Measurements from ENCODE around the gene TBC1D28.
"Not testable (repeated sequence)": the region's sequence is repeated elsewhere in the genome, so short reads cannot be mapped to it uniquely, and the experiment has no call there.

The TBC1D28 gene

DNA sequence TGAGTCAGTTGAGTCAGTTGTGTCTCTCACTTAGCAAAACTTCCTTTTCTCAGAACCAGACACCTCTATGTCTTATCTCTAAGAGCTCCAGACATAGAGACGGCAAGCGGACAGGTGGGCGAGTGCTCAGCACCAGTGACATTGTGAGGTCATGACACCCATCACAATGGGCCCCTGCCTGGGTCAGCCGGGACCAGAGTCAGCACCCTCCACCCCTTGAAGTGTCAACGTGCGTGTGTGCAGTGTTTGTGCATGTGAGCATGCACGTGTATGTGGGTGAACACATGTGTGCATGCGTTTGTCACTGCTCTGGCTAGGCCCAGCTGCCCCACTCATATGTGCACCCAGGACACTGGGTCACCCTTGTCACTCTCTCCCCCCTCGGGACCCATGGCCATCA lies at the start of gene TBC1D28:
Gene TBC1D28, minus strand, starts transcription at position 101 of the 400 bp plus-strand sequence. CDS start 3,039 bp downstream, outside the sequence.
- DNase-seq: not testable (repeated sequence)

DNA sequence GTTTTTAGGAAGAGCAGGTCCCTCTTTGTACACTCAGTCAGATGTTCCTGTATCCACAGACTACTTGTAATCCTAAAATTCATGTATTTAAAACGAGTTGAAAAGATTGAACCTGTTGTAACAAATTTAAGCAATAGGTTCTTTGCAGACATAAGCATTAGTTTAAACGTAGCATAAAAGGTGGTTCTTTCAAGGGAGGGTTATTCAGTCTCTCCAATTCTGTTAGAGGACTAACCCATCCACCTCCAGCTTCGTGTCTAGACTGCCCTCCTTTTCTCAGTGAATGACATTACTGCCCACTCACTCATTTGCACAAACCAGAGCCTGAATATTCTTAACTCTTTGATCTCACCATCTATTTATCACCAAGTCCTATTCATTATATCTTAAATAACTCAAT lies 38.5 kb upstream of the TBC1D28 start:
- peak; percentile 1 for DNase-seq

DNA sequence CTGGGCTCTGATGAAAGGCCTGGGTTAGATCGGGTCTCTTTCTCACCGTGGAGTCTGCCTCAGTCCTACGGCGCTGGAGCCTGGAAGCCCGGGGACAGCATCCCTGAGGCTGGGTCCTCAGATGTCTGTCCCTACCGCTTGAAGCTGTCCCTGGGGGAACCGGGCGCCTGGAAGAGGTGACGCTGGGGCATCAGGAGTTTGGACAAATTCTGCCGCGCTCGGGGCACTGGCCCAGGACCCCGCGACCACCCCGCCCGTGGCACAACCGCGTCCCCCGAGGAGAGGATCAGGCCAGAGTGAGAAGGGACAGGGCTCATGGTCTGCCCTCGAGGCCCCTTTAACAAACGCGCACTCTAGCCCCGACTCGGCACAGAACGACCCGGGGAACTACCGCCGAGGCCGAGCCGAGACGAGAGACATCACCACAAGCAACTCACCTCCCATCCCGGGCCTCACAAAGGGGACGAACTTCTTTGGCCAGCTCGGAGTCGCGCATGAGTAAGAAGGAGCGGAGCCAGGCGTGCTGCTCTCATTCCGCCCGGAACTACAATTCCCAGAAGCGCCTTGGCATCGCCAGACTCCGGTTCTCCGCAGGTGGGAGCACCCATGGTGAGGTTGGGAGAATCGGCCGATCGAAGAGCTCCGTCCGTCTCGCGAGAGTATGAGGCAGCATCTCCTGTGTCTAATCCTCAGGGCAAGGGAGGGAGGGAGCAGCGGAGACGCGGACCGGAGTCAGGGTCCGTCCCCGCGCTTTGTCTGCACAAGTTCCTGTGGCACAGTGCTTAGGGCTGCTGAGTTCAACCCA lies 37.8 kb upstream of the TBC1D28 start, which contains the start of gene FOXO3B:
Gene FOXO3B, minus strand, starts transcription at position 548 of the 805 bp plus-strand sequence. CDS start 663 bp downstream, outside the sequence.
- DNase-seq: peak; percentile 97

DNA sequence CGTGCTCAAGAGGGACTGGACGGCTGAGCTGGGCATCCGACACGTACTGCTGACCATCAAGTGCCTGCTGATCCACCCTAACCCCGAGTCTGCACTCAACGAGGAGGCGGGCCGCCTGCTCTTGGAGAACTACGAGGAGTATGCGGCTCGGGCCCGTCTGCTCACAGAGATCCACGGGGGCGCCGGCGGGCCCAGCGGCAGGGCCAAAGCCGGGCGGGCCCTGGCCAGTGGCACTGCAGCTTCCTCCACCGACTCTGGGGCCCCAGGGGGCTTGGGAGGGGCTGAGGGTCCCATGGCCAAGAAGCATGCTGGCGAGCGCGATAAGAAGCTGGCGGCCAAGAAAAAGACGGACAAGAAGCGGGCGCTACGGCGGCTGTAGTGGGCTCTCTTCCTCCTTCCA lies 33.2 kb upstream of the TBC1D28 start:
- not testable (repeated sequence) for DNase-seq

DNA sequence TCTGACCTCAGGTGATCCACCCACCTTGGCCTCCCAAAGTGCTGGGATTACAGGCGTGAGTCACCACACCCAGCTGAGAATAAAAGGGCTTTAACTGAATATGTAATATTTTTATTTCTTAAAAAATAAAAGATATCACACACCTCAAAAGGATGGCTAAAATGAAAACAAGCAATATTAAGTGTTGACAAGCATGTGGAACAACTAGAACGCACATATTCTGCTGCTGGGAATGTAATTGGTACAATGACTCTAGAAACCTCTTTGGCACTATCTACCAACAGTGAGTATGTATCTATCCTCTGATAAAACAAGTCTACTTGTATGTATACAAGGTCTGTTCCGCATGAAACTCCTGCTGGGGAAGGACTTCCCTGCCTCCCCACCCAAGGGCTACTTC lies 32.7 kb upstream of the TBC1D28 start:
- not testable (repeated sequence) for DNase-seq

DNA sequence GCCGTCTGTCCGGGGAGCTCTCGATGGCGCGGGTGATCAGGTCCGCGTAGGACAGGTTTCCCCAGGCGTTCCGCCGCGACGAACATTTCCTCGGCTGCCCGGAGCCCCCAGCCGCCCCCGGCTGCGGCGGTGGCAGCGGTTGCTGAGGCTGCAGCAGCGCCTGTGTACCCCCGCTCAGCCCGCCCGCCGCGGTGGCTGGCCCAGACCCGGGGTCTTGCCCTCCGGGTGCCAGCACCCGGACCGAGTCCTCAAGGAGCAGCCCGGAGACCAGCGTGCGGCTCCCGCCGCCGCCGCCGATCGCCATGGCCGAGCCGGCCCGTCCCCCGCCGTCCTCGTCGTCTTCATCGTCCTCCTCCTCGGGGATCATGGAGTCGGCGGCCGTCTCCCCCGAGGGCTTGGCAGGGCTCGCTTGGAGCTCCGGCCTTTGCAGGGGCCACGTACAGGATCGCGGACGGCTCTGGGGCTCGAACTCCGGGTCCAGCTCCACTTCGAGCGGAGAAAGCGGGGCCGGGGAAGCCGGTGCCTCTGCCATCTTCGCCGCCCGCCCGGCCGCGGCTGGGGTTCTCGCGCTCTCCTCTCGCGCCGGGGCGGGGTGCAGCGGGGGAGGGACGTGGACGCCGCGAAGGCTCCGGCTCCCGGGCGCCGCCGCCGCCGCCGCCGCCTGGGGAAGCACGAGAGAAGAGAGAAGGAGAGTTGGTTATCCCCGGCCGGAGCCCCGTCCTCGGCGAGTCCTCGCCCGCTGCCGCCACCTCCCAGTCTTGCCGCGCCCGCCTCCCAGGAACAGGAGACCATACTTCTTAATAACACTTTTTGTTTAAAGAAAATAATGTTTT lies 28.4 kb upstream of the TBC1D28 start:
- DNase-seq: not testable (repeated sequence)

DNA sequence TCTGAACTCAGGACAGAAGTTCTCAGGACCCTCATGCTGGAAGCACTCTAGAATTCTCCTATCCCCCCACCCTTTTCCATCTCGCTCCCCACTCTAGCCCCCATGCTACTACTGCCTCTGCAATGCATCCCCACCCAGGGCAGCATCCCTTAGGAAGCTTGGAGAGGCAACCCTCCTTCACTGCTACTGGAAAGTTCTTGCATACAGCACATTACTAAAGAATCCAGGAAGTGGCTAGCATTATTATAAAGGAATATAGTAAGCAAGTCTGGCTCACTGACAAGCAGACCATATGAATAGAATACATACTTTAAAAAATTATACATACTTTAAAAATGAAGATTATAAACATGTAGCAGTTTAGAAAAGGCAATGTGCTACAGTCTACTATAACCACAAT lies 24.4 kb upstream of the TBC1D28 start:
- not testable (repeated sequence) for DNase-seq

DNA sequence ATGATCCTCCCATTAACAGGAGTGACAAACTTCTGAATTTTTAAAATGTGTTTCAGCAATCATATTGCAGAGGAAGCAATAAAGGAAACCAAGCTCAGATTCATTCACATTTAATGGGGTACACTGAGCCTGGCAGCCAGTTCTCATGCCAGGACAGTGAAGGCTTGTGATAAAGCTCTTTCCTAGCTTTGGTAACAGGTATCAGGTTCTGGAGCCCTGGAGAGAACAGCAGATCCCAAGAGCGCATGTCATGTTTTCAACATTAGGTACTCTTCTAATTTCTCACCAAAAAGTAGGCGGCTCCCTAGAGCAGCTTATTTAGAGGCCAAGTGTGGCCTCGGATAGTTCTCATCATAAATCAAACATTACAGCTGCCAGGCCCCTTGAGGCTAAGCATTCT lies 23.3 kb upstream of the TBC1D28 start:
- DNase-seq: not testable (repeated sequence)

DNA sequence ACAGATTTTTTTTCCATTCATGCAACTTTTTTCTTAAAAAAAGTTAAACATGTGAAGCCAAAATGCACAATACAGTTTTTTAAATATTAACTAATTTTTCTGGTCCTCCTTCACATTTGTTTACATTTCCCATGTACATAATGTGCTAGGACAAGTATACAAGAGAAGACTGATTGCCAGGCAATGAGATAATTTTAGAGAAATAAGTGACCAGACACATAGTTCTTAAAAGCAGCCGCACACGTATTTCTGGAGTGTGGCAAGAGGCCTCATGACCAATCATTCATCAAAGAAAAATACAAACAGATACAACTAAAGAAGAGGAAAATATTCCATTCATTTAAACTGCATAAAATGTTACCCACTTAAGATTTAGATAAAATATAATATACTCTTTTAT lies 22.1 kb upstream of the TBC1D28 start:
- DNase-seq: not testable (repeated sequence)

DNA sequence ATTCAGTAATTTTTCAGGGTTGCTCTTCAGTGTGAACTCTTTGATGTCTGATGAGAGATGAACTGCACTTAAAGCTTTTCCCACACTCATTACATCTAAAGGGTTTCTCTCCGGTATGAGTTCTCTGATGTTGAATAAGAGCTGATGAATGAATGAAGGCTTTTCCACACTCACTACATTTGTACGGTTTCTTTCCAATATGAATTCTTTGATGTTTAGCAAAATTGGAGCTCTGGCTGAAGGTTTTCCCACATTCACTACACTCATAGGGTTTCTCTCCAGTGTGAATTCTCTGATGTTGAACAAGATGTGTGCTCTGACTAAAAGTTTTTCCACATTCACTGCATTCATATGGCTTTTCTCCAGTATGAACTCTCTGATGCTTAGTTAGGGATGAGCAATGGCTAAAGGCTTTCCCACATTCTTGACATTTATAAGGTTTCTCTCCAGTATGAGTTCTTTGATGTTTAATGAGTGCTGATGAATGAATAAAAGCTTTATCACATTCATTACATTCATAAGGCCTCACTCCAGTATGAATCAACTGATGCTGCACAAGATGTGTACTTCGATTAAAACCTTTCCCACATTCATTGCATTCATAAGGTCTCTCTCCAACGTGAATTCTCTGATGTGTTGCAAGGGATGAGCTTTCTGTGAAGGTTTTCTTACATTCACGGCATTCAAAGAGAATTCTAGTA lies 17.9 kb upstream of the TBC1D28 start:
- DNase-seq: not testable (repeated sequence)

DNA sequence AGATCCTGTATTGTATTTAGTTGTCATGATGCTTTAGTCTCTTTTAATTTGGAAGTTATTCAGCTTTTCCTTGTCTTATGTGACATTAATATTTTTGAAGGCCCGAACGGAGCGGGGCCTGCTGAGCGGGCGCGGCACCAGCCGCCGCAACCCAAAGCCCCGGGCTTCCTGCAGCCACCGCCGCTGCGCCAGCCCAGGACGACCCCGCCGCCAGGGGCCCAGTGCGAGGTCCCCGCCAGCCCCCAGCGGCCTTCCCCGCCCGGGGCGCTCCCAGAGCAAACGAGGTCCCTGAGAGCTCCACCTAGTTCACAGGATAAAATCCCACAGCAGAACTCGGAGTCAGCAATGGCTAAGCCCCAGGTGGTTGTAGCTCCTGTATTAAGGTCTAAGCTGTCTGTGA lies 5.9 kb upstream of the TBC1D28 start:
- DNase-seq: not testable (repeated sequence)

DNA sequence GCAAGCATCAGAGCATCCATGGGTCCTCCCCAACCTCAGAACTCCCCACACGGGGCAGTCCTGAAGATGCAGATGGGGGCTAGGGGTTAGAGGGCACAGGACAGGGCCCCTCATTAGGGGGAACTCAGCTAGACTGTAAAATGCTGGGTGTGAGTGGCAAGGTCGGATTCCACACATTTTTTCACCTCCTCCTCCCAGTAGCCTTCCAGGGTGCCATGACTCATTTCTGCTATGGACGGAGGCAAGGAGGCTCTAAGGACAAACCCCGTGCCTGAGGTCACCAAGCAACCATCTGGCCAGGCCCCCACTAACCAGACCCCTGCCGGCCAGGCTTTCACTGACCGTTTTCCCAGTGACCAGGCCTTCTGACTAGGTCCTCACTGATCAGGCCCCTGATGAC lies 1.1 kb downstream of the TBC1D28 start:
- DNase-seq: not testable (repeated sequence)

DNA sequence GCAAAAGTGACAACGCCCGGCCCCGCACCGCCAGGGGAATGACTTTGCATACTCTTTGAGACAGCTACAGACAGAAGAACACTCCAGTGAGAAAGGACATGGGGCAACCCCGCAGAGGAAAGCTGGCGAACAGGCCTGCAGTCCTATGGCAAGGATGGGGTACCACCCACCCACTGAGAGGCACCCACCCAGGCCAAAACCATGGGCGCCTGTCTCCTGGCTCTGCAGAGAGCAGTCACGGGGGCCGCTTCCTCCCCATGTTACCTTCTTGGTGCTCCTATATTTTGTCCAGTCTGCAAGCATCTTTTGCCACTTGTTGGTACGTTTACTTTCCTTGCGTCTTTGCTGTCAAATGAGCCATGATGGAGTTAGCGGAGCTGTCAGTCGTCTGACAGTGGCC lies 5.8 kb downstream of the TBC1D28 start:
- not testable (repeated sequence) for DNase-seq

DNA sequence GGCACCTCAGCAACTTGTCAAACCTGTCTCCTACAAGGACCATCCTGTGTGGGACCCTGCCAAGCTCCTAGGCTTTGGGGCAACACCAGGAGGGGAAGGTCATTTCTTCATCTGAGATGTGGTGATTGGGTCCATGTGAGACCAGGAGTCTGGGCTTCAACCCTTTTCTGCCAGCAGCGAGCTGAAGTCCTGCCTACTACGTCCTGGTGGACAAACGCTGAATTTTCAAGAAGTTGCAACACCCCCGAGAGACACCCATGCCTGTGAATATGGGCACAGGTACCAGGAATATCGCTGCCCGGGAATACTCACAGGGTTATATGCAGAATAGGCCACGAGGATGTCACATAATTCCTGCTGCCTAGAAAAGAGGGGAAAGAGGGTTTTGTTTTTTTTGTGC lies 8.0 kb downstream of the TBC1D28 start:
- not testable (repeated sequence) for DNase-seq

DNA sequence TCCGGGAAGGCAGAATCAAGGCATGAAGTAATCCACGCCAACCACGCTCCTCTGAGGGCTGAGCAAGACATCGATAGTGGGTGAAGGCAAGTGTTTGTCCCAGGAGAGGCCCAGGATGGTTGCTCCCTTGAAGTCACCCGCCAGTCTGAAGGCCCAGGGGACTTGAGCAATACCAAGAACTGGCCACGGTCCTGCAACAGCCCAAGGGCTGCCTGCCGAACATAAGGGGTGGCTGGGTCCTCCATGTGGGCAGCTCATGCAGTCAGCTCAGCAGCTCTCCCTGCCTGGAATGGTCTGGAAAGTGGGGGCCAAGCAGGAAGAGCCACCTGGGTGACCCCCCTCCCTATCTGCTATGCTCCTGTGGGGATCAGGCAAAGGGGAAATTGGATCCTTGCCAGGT lies 8.4 kb downstream of the TBC1D28 start:
- DNase-seq: not testable (repeated sequence)

DNA sequence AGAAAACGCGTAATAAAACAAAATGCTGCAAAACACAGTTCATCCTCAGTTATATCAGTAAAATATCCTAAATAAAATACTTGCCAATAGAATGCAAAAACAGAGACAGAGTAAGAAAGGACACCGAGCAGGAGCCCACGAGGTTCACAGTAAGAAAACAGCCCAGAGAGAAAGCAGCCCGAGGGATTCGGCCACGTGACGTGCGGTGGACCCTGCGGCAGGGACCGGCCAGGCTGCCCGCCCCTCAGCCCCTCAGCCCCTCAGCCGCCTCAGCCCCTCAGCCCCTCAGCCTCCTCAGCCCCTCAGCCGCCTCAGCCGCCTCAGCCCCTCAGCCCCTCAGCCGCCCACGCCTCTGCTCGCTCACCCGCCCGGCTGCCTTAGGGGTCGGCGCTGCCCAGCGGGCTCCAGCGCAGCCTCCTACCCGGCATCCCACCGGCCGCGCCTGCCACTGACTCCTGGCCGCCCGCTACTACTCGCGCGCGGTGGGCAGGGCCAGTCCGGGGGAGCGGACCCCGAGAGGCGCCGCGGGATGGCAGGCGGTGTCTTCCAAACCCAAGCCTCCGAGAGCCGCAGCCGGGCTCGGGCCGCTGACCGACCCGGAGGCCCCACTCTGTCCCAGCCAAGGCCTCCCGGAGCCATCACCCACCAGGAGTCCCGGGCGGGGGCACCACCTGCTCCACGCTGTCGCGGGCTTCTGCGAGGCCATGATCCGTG lies 9.5 kb downstream of the TBC1D28 start:
- DNase-seq: not testable (repeated sequence)

DNA sequence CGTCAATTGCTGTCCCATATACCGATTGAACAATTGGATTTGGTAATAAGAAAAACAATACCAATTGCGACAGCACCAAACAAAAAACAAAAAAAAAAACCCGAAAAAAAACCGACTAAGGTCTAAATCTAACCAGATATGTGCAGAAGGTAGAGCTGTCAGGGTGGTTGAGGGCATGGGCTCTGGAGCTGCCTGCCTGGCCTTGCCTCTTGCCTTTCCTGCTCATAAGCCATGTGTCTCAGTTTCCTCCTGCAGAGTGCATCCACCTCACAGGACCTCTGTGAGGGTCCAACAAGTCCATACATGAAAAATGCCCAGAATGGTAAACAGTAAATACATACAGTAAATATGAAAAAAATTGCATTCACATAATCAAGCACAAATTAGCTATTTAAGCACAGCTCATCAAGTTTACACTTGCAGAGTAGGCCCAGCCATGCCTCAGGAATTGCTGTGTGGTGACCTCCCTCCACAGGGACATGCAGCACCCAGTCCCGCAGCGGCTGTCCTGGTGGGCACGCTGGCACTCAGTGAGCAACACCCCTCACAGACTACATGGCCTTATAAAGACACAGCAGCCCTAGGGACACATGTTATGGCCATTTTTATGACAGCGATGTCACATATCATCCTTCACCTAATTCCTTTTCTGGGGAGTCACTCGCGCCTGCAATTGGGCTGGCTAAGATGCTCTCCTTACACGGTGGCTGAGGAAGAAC lies 17.9 kb downstream of the TBC1D28 start:
- DNase-seq: no peak

DNA sequence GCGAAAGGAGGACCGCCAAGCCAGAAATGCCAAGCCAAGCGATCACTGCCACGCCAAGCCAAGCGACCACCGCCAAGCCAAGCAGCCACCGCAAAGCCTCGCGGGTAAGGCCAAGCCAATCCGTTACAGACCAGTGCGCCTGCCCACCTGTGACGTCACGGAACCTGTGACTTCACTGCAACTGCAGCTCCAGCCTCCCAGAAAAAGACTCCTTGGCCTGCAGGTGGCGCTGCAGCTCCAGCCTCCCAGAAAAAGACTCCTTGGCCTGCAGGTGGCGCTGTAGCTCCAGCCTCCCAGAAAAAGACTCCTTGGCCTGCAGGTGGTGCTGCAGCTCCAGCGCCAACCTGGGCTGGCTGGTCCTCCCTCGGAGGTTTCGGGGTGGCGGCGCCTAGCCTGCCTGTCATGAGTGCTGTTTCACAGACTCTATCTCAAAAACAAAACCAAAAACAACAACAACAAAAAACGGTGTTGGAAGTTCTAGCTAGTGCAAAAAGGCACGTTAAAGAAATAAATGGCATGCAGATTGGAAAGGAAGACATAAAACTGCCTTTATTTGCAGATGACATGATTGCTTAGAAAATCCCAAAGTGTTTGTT lies 18.6 kb downstream of the TBC1D28 start:
- peak; percentile 56 for DNase-seq

DNA sequence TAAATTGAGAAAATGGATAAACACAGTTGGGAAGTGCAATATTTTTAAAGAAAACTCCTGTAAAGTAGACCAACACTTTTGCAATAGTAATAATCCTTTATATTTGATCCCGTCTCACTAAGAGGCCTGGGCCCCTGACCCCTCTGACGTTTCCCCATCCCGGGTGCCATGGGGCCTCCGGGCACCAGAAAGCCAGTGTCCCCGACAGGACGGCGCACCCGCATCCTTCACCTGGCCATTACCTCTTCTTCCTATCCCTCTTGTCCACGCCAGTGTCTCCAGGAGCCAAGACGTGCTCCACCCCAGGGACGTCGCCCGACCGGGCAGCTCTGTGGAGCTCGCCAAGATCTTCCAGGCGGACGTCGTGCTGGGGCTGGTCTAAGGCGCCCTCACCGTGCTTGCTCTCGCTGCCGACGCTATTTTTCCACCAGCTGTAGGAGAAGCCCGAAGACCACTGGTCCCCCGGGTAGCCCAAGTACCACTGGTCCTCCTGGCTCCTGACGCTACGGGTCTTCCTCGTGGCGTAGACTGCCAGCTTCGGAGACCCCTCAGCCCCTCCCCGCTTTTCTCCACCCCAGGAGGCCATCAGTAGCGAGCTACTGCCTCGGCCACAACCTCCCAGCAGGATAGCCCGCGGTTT lies 19.2 kb downstream of the TBC1D28 start:
- not testable (repeated sequence) for DNase-seq

DNA sequence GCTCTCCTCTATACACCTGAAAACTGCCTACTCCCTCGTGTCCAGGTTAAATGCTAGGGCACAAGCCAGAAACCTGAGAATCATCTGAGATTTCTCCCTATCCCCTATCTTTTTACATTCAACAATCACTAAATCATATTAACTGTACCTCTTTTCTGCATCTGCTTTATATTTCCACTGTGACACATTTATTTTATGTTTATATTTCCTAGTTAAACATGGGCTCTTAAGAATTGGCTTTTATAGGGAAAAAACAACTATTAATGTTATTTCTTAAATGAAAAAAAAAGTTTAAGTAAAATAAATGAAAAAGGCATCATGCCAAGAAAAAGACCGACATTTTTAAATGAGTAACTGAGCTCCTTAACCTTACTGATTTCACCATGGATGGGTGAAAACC lies 26.6 kb downstream of the TBC1D28 start:
- DNase-seq: not testable (repeated sequence)

DNA sequence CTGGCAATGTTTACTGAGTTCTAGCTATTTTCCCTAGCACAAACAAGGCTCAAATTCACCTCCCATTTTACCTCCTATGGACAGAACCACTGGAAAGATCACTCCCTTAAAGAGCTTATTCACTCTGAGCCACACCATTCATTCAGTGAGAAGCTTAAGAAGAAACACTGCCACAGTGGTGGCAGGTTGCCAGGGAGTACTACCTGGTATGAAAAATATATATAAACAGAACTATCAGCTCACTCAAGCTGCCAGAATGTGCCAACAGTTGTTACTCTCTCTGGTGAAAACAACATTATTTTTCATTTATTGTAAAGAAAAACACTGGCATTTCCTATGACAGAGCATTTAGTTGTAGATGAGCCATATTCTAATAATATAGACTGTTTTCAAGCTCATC lies 31.2 kb downstream of the TBC1D28 start:
- DNase-seq: not testable (repeated sequence)
